ENCODE measurements around the gene MAP2K3.
"Not testable (repeated sequence)": the region's sequence is repeated elsewhere in the genome, so short reads cannot be mapped to it uniquely, and the experiment has no call there.

MAP2K3 gene

GRCh38 chr17:21313320-21313719 is 28.8 kb downstream of the MAP2K3 start:
- TF ChIP-seq CTCF (IDR thresholded peaks at IDR 0.05; ENCODE audit: control insufficient read depth, extremely low read depth, insufficient read depth) = no peak
- DNase-seq (ENCODE audit: low read depth) = no peak
- H3K4me3 ChIP-seq (ENCODE audit: low read depth, low read length) = no peak overlapping the region

DNA sequence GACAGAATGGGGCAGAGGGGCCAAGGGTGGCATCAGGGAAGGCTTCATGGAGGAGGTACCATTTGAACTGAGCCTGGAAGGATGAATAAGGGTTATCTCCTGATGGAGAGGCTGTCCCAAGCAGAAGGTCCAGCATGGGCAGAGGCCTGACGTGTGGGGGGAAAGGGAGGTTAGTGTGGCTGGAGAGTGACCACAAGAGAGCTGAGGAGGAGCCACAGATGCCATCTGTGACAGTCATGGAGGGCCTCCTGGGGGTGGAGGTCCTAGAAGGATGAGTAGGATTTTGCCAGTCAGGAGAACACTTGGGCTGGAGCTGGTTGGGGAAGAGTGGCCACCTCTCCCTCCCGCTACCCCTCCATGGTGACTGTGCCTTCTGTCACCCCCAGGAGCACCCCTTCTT is 29.2 kb downstream of the MAP2K3 start:
- H3K4me3 ChIP-seq (ENCODE audit: low read depth, low read length); DNase-seq (ENCODE audit: low read depth): not testable (repeated sequence)

GRCh38 chr17:21314261-21314664 is 29.8 kb downstream of the MAP2K3 start:
- not testable (repeated sequence) for H3K4me3 ChIP-seq (ENCODE audit: low read depth, low read length); DNase-seq (ENCODE audit: low read depth)

DNA sequence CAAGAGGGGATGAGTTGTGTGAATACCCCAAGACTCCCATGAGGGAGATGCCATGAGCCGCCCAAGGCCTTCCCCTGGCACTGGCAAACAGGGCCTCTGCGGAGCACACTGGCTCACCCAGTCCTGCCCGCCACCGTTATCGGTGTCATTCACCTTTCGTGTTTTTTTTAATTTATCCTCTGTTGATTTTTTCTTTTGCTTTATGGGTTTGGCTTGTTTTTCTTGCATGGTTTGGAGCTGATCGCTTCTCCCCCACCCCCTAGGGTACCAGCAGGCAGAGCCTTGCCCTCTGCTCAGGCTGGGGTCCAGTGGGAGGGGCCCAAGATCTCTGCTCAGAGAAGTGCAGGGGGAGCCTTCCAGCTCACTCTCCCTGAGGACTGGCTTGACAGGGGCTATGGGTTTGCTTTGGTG is 30.2 kb downstream of the MAP2K3 start:
- not testable (repeated sequence) for H3K4me3 ChIP-seq (ENCODE audit: low read depth, low read length); DNase-seq (ENCODE audit: low read depth)

- H3K4me3 ChIP-seq (ENCODE audit: low read depth, low read length); DNase-seq (ENCODE audit: low read depth): not testable (repeated sequence)
Observed at GRCh38 chr17:21315246-21316000, 30.9 kb downstream of the MAP2K3 start.

DNA sequence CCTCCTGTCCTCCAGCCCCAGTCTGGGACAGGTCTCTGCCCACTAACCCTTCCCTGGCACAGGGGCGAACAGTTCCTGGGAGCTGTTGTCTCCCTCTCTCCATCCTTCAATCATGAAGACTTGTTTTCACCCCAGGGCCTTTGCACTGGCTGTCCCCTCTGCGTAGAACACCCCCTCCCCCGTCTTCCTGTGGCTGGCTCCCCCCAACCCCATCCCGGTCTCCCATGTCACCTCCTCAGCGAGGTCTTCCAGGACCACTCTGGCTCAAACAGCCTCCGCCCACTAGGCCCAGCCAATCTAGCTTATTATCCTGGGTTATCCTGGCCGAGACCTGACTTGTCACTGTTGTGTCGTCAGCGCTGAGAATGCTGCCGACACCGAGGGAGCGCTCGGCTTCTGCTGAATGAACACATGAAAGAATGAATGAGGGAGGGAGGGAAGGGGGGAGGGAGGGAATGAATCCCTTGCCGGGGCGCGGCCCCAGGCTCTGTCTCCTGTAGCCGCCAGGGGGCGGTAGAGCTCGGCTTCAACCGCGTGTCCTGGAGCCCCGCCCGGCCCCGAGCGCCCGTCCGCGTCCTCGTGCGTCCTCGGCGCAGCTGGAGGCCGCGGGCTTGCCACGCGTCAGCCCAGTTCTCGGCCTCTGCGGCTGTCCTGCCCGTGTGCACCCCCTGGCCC is 31.8 kb downstream of the MAP2K3 start:
- DNase-seq (ENCODE audit: low read depth); H3K4me3 ChIP-seq (ENCODE audit: low read depth, low read length): not testable (repeated sequence)

GRCh38 chr17:21316887-21317500 is 32.5 kb downstream of the MAP2K3 start:
- H3K4me3 ChIP-seq (ENCODE audit: low read depth, low read length); DNase-seq (ENCODE audit: low read depth): not testable (repeated sequence)

DNA sequence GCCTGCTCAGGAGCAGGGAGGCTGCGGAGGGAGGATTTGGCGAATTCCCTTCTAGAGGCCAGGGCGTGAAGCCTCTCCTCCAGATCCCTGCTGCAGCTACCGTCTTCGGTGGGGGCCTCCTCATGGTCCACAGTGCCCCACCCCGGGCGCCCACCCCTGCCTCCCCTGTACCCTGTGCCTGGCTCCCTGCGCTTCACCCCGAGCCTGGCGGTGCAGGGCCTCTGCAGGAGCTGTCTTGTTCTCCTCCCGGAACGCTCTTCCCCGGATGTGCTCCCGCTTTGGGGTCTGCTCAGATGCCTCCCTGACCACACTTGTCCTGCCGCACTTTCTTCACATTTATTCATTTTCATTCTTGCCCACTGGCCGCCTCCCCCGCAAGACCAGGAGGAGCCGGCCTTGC is 33.3 kb downstream of the MAP2K3 start:
- not testable (repeated sequence) for H3K4me3 ChIP-seq (ENCODE audit: low read depth, low read length); DNase-seq (ENCODE audit: low read depth)

DNA sequence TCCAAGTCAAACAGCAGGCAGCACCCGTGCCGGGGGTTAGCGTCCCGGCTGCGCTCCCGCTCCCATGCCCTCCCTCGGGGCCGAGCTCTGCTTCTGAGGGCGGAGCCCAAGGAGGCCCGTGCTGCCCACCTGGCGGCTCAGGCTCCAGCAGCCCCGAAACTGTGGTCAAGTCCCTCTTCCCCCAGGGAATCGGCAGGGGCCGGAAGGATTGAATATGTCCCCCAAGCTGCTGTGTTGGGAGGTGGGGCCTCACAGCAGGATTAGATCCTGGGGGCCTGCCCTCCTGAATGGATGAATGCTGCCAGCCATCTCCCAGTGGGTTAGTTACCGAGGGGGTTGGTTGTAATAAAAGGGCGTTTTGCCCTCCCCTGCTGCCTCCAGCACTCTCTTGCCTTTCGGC is 33.9 kb downstream of the MAP2K3 start:
- TF ChIP-seq CTCF (IDR thresholded peaks at IDR 0.05; ENCODE audit: control insufficient read depth, extremely low read depth, insufficient read depth) = no peak
- no peak for DNase-seq (ENCODE audit: low read depth)
- no peak overlapping the region for H3K4me3 ChIP-seq (ENCODE audit: low read depth, low read length)

GRCh38 chr17:21318856-21319255 is 34.3 kb downstream of the MAP2K3 start:
- H3K4me3 ChIP-seq (ENCODE audit: low read depth, low read length); DNase-seq (ENCODE audit: low read depth): not testable (repeated sequence)

- not testable (repeated sequence) for H3K4me3 ChIP-seq (ENCODE audit: low read depth, low read length); DNase-seq (ENCODE audit: low read depth)
Observed at GRCh38 chr17:21319256-21319655, 34.7 kb downstream of the MAP2K3 start.

DNA sequence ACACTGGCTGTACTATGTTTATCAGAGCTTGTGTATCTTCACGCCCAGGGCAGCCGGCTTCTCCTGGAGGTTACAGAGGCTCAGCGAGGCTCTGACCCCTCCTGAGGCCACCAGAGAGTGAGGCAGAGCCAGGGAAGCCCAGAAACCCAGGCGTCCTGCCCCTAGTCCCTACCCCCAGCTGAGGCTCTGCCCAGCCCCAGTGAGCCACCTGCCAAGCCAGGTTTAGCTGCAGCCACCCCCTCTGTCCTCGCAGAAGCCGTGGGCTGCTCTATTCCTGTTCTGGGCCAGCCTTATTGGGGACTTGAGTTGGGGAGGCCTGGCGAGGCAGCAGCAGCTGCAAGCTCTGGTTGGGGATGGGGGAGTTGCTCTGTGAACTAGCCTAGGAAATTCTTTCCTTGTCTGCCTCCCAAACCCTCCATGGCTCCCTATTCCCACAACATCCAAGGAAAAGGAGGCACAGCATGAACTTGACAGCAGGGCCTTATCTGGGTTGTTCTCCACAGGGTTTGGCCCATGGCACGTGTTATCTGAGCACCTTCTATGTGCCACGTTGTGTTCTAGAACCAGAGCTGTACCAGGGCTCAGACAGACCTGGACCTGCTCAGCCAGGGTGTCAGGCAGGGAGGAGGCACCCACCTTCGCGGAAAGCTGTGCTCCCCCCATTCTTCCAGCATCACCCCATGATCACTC is 35.3 kb downstream of the MAP2K3 start:
- not testable (repeated sequence) for DNase-seq (ENCODE audit: low read depth); H3K4me3 ChIP-seq (ENCODE audit: low read depth, low read length)

GRCh38 chr17:21320430-21320829 is 35.9 kb downstream of the MAP2K3 start:
- not testable (repeated sequence) for DNase-seq (ENCODE audit: low read depth); H3K4me3 ChIP-seq (ENCODE audit: low read depth, low read length)

DNA sequence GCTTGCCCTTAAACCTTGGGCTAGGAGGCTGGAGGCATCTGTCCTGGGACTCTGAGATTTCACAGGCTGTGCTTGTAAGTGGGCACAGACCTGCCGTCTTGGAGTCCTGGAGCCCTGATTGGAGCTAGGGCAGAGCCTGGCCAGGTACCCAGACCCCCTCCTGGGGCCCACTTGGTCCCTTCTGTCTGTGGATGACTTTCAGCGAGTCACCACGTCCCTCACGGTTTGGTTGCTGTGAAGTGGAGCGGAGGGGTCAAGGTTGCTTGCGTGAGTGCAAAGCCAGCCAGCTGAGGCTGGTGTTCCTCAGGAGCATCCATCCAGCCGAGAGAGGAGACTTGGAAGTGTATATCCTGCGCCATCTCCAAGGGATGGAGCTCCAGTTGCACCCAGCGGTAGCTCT is 36.5 kb downstream of the MAP2K3 start:
- not testable (repeated sequence) for DNase-seq (ENCODE audit: low read depth); H3K4me3 ChIP-seq (ENCODE audit: low read depth, low read length)

DNA sequence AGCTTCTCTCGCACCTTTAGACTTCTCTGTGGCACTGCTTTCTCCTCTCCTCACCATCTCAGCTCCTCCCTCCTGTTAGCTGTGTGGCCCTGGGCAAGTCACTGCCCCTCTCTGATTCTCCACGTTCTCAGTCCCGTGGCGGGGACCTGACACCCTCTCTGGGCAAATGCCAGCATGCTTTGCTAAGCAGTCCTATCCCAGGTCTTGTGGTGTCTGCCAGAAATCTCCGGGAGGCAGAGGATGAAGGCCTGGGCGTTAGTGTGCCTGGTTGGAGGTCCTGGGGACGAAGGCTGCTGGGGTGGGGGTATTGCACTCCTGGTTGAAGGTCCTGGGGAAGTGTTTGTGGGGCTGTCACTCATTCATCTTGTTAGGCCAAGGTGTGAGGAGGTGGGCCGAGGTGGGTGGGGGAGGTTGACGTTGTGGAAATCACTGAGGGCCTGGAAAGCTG is 37.3 kb downstream of the MAP2K3 start:
- H3K4me3 ChIP-seq (ENCODE audit: low read depth, low read length); DNase-seq (ENCODE audit: low read depth): not testable (repeated sequence)
